HUES48 (cell line): ENCODE results near the gene LAYN.

Experiments
- H3K27ac ChIP-seq: one replicate; pipeline ENCODE4 v1.7.0; 2013; ENCODE audit warnings: low read depth, low read length, inconsistent platforms
- H3K27me3 ChIP-seq: 2 replicates; pipeline ENCODE4 v1.6.1; 2013; ENCODE audit warnings: mild to moderate bottlenecking, low read length; ENCODE audit not compliant: control insufficient read depth, insufficient read depth
- H3K36me3 ChIP-seq: 2 replicates; pipeline ENCODE4 v1.6.1; 2013; ENCODE audit warnings: low read length; ENCODE audit not compliant: control insufficient read depth, insufficient read depth
- H3K4me1 ChIP-seq: 2 replicates; pipeline ENCODE4 v1.6.1; 2013; ENCODE audit warnings: mild to moderate bottlenecking, low read length; ENCODE audit not compliant: control insufficient read depth, insufficient read depth
- H3K4me3 ChIP-seq: 2 replicates; pipeline ENCODE4 v1.5.1; 2013; ENCODE audit warnings: mild to moderate bottlenecking, low read depth, low read length
- H3K9ac ChIP-seq: 2 replicates; pipeline ENCODE4 v1.6.1; 2013; ENCODE audit warnings: mild to moderate bottlenecking, low read depth, low read length, moderate library complexity
- H3K9me3 ChIP-seq: 2 replicates; pipeline ENCODE4 v1.6.1; 2013; ENCODE audit warnings: low read length; ENCODE audit not compliant: control insufficient read depth, insufficient read depth

LAYN gene

DNA sequence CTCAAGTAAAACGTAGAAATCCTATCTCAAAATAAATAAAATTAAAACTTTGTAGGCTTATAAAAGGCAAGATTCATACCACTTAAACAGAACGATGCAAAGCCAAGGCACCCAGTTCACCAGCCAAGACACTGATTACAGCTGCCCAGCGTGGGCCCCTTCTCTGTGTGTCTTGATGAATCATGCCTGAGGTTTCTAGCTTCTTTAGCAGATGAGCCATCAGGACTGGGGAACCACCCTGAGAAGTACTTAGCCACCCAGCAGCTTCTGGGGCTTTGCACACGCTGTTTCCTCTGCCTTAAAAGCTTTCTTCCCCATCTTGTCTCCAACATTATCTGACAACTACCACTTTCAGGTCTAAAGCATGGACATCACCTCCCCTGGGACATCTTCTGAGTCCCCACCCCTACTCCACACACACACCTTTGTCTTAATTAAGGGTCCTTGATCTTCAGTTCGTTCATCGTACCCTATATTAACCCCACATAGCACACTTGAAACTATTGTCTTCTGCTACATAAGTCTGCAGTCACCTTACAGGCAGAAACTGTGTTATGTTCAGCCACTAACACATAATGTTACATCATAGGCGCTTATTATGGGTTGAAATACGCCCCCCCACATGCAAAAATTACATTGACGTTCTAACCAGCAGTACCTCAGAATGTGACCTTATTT, 8.7 kb upstream of the LAYN start:
- no peaks in the 10 kb centered on the region for H3K27me3 ChIP-seq
- no peaks in the 10 kb centered on the region for H3K9me3 ChIP-seq
- no peak overlapping the region for H3K4me3 ChIP-seq
- peaks cover 8% of the 10 kb centered on the region for H3K4me1 ChIP-seq
- no peak overlapping the region for H3K9ac ChIP-seq
- H3K27ac ChIP-seq: no peak overlapping the region
- H3K36me3 ChIP-seq: no peaks in the 10 kb centered on the region

DNA sequence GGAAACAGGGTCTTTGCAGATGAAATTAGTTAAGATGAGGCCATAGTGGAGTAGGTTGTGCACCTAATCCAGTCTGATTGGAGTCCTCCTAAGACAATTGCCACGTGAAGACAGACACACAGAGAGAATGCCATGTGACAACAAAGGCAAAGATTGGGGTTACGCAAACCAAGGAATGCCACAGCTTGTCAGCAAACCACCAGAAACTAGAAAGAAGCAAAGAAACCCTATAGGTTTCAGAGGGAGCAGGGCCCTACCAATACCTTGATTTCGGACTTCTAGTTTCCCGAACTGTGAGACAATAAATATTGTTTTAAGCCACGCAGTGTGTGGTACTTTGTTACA, 8.2 kb upstream of the LAYN start:
- Histone ChIP-seq H3K36me3 (no peaks in the 10 kb centered on the region), H3K27me3 (no peaks in the 10 kb centered on the region), H3K4me3 (no peak overlapping the region), H3K27ac (no peak overlapping the region), H3K9ac (no peak overlapping the region), H3K4me1 (peaks cover 13% of the 10 kb centered on the region), H3K9me3 (no peaks in the 10 kb centered on the region)

DNA sequence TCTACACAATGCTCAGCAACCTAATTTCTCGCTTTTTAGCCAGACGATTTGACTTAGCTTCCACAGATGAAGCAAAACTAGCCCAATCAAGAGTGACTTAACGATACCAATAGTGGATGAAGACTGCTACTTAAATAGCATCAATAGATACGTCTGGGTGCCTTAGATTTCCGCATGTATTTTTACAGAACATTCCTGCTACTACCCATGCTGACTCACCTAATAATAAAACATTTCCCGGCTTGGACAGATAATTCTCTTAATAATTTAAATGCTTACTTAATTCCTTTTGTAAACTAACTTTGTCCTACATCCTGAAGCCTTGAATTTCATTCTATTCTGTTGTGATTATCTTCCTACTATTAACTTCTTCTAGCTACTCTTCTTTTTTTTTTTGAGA, 5.2 kb upstream of the LAYN start:
- Histone ChIP-seq H3K4me1 (peaks cover 32% of the 10 kb centered on the region), H3K9ac (no peak overlapping the region), H3K27ac (no peak overlapping the region), H3K27me3 (peaks cover 25% of the 10 kb centered on the region), H3K36me3 (no peaks in the 10 kb centered on the region), H3K4me3 (no peak overlapping the region), H3K9me3 (no peaks in the 10 kb centered on the region)

DNA sequence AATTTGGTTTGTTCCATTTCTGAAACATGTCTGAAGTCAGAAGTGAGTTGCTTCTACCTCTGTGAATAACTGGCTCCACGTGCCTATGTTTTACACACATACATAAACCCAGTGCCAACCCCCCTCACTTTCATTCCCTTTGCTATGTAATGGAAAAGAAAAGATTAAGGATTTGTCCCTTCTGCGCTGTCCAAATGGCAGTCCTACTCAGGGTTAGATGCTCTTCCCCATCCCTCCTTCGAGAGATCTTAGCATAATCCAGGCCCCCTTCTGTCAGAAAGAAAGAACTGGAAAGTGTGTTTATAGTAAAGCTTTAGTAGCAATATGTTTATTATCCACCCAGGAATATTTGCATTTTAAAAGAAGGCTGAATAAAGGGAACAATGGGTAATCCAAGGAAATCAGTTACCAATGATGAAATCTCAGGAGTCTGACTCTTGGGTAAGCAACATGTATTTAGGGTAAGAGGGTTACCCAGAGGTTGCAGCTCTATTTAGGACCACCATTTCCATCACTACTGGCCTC, 3.1 kb upstream of the LAYN start:
- Histone ChIP-seq H3K9ac (no peak overlapping the region), H3K27me3 (peaks cover 46% of the 10 kb centered on the region), H3K9me3 (no peaks in the 10 kb centered on the region), H3K36me3 (no peaks in the 10 kb centered on the region), H3K4me3 (no peak overlapping the region), H3K4me1 (peaks cover 37% of the 10 kb centered on the region), H3K27ac (no peak overlapping the region)

DNA sequence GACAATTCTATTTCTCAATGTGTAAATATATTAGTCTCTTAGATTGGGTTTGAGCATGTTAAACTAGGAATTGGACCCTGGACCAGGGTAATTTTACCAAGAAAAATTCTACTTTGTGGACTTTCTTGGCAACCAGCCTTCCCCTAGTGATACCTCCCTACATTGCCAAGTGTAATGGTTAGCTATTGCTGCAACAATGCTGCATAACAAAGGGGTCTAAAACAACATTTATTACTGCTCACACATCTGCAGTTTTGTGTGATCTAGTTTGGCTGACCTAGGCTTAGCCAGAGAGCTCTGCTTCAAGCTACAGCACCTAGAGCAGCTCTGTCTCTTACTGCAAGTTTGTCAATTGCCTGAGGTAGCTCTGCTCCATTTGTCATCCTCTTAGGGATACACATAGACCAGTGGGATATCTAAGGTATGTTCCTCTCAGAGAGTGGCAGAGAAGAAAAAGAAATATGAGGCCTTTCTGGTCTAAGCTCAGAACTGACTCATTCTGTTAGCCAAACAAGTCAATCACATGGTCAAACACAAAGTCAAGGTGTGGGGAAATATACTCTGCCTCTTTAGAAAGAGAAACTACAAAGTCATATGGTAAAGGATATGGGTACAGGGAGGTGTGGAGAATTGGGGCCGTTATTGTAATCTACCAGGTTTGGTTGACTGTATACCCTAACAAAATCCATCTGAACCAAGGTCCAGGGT, 2.0 kb upstream of the LAYN start:
- Histone ChIP-seq H3K9me3 (no peaks in the 10 kb centered on the region), H3K4me1 (peaks cover 31% of the 10 kb centered on the region), H3K9ac (no peak overlapping the region), H3K4me3 (no peak overlapping the region), H3K27ac (no peak overlapping the region), H3K36me3 (no peaks in the 10 kb centered on the region), H3K27me3 (peaks cover 57% of the 10 kb centered on the region)

DNA sequence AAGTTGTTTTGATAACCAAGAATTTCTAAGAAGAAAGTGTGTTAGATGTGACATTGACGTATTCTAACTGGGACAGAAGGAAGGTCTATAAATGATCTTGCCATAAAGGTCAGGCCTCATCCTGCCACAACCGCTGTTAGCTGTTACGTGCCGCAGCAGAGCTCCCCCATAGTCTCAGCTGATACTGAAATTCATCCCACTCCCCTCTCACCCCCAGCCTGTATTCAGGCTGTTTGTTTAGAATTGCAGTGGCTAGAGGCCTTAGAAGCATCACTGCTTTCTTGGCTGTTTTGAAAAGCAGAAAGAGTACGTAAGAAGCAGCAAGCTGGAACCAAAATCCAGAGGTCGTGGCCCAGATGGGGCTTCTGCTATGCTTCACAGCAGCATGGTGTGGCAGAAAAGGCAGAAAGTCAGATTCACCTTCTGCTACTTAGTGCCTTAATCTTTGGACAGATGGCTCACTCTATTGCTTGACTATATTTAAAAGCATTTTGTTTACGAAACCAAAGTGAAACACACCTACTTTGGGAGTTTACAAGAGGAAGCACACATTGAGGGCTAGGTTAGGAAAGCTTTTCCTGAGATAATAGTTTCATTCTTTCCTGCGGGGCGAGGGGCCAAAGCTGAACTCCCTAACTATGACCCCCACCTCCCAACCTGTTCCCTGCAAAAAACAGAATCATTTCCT, 950 bp upstream of the LAYN start:
- no peaks in the 10 kb centered on the region for H3K36me3 ChIP-seq
- peaks cover 31% of the 10 kb centered on the region for H3K4me1 ChIP-seq
- H3K9ac ChIP-seq: no peak overlapping the region
- peaks cover 57% of the 10 kb centered on the region for H3K27me3 ChIP-seq
- no peaks in the 10 kb centered on the region for H3K9me3 ChIP-seq
- no peak overlapping the region for H3K27ac ChIP-seq
- H3K4me3 ChIP-seq: peak overlapping the region; percentile 72

DNA sequence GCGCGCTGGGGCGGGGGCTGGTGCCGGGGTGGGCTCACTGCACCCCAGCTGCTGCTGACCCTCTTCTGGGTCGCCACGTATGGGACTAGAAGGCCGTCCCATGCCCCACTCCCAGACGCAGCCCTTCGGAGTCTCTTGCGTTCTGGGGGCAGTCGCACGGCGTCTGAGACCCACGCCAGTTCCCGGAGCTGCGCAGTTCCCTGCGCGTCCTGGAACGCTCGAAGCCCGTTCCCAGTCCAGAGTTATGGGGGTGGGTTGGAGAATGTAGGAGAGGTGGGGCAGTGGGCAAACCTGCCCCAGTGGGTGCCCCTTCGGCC, 375 bp downstream of the LAYN start:
- H3K9me3 ChIP-seq: no peaks in the 10 kb centered on the region
- H3K36me3 ChIP-seq: 0 out of 2 replicates have a peak, but pooled peaks cover 3% of the 10 kb centered on the region
- peak overlapping the region; percentile 72 for H3K4me3 ChIP-seq
- H3K4me1 ChIP-seq: peaks cover 31% of the 10 kb centered on the region
- no peak overlapping the region for H3K9ac ChIP-seq
- H3K27me3 ChIP-seq: peaks cover 57% of the 10 kb centered on the region
- H3K27ac ChIP-seq: no peak overlapping the region

DNA sequence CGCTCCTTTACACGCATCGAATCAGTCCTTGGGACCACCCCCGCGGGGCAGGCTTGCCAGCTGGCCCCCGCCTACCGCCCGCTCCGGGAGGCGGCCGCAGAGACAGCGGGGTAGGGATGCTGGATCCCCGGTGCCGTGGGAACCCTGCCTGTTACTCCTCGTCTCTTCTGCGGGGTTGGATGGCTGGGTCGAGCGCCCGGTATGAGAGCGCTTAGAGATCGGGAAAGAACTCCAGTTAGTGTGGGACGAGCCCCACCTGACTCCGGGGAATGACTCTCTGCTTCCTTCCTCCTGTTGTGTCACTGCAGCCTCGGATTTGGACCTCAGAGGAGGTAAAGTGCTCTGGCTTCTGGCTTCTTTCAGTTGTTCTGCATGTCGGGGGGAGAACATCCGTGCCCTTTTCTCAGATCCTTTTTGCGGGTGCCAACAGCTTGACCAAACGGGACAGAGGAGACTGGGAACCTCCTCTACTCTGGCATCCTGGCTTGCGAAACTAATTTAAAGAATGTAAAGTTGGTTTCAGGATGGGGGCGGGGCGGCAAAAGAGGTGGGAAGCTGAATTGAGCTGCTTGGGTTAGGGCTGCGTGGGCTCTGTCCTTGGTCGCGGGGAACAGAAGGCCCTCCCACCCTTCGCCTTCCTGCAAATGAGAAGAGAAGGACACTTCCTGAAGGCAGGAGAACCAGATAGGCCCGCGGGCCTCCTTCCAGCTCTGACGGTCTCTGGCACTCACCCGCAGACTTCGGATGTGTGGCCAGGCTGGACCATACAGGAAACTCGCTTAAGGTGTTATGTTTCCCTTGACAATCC, 938 bp downstream of the LAYN start:
- H3K4me1 ChIP-seq: peaks cover 31% of the 10 kb centered on the region
- H3K9me3 ChIP-seq: no peaks in the 10 kb centered on the region
- H3K4me3 ChIP-seq: peak overlapping the region; percentile 72
- peaks cover 7% of the 10 kb centered on the region; the same call in 1 of the 2 replicates for H3K36me3 ChIP-seq
- no peak overlapping the region; the same call in 1 of the 2 replicates for H3K9ac ChIP-seq
- H3K27me3 ChIP-seq: peaks cover 57% of the 10 kb centered on the region
- H3K27ac ChIP-seq: no peak overlapping the region

DNA sequence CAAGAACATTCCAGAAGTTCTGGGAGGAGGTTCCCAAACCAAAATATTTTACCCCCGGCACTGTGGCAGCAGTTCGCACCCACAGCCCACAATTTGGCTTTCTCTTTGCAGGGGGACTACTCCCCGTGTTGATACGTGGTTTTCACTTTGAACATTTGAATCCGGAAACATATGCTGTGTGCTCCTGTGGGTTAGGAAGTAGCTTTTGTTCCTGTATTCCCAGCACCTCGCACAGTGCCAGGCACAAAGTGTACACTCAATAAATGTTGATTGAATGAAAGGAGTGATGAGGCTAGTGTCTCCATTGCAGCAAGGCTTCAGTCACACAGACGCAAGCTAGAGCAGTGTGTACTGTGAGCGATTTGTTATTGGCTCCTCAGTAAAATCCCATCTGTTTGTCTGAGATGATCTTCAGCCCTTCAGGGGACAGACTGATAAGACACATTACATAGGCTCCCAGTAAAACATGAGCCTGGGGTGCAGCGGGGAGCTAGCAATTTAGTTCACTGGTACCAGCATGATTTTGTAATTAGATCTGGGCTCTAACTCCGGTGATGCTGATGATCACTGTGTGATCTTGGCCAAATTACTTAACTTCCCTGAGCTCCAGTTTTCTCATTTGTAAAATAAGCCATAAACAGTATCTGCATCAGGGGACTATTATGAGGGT, 2.2 kb downstream of the LAYN start:
- H3K4me1 ChIP-seq: peaks cover 22% of the 10 kb centered on the region
- H3K9ac ChIP-seq: no peak overlapping the region
- no peaks in the 10 kb centered on the region for H3K9me3 ChIP-seq
- H3K27ac ChIP-seq: no peak overlapping the region
- H3K27me3 ChIP-seq: peaks cover 57% of the 10 kb centered on the region
- H3K4me3 ChIP-seq: no peak overlapping the region
- H3K36me3 ChIP-seq: peaks cover 10% of the 10 kb centered on the region; the same call in 1 of the 2 replicates

DNA sequence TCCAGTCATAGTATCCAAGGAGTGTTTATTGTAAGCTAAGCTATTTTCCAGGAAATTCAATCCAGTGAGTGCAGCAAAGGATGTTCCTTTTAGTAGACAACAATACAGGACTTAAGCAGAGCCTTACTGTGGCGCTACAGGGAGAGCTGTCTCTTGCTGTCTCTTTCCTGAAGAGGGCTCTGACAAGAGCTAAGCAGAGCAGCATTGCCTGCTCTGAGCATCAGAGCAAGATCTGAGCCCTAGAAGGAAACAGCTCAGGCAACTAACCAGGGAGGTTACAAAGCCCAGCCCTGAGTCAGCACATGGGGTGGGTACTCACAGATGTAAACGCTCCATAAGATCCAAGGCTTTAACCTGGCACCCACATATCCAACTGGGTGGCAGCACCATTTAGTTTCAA, 8.0 kb downstream of the LAYN start:
- no peaks in the 10 kb centered on the region for H3K9me3 ChIP-seq
- no peaks in the 10 kb centered on the region for H3K27me3 ChIP-seq
- H3K4me3 ChIP-seq: no peak overlapping the region
- no peak overlapping the region for H3K9ac ChIP-seq
- H3K27ac ChIP-seq: no peak overlapping the region
- peaks cover 10% of the 10 kb centered on the region; the same call in 1 of the 2 replicates for H3K36me3 ChIP-seq
- H3K4me1 ChIP-seq: peaks cover 21% of the 10 kb centered on the region; the same call in 1 of the 2 replicates
